Measurements from ENCODE around the gene MRPL4. TPM values are rescaled to one million over a fixed set of nuclear protein-coding genes. Genes with fewer than 3 reads are reported as not detected.

MRPL4 gene
- total and polyA plus RNA-seq, 2 of the 13 experiments (the other 11 are each of a cell fraction or from before 2014, with no cell fraction given): 40.6 to 42.5 TPM

- TF ChIP-seq ZNF816 (CRISPR knock-in tag; IDR thresholded peaks at IDR 0.05; ENCODE audit: borderline replicate concordance): 0 out of 2 replicates have a peak, but pooled peaks have one; percentile 36
- no peak; the same call in 1 of the 2 replicates for TF ChIP-seq ZNF788 (CRISPR knock-in tag; IDR thresholded peaks at IDR 0.05; ENCODE audit: borderline replicate concordance)
- TF ChIP-seq NR2F1 (CRISPR knock-in tag; IDR thresholded peaks at IDR 0.05): 0 out of 4 replicates have a peak, but pooled peaks of 1 of the 2 experiments have one; percentile 33
- no peak for TF ChIP-seq ZFP1 (CRISPR knock-in tag; IDR thresholded peaks at IDR 0.05)
- TF ChIP-seq FOXA1 (IDR thresholded peaks at IDR 0.05): no peak
- 0 out of 2 replicates have a peak, but pooled peaks have one; percentile 10 for TF ChIP-seq FOXA1 (CRISPR knock-in tag; IDR thresholded peaks at IDR 0.05)
- 0 out of 2 replicates have a peak, but pooled peaks have one; percentile 14 for TF ChIP-seq BCL3 (CRISPR knock-in tag; IDR thresholded peaks at IDR 0.05)
Observed at GRCh38 chr19:10286803-10287737, 35.1 kb downstream of the MRPL4 start, which contains the start of gene ICAM4 (continued).

GRCh38 chr19:10288662-10289166 is 36.7 kb downstream of the MRPL4 start:
- FAIRE-seq: peak; percentile 87
- peak; percentile 77 for DNase-seq (ENCODE audit: low spot score)
- Histone ChIP-seq H3K4me1 (ENCODE audit: insufficient read depth, low read length) (peaks cover 70% of the 10 kb centered on the region), H3K9ac (ENCODE audit: insufficient read depth, low read depth, low read length) (peak overlapping the region; percentile 34; the same call in 1 of the 2 replicates), H3K9me3 (ENCODE audit: low read length) (no peaks in the 10 kb centered on the region), H3K4me3 (replicated peaks in 1 of 3; ENCODE audit: insufficient read depth in 1 of 3, low read depth in 2 of 3, low read length in 3 of 3) (peak overlapping the region; percentile 24 to 79 (median 52); a peak in 5 of 6 replicates), H3K27ac (ENCODE audit: extremely low read length, insufficient read depth, low read length) (no peak overlapping the region), H2AFZ (ENCODE audit: low read length) (no peak overlapping the region), H4K20me1 (ENCODE audit: insufficient read depth, low read length) (0 out of 2 replicates have a peak, but pooled peaks cover 6% of the 10 kb centered on the region), H3K27me3 (ENCODE audit: control insufficient read depth in 1 of 2, insufficient read depth in 2 of 2, low read length in 2 of 2) (peaks cover 0 to 20% of the 10 kb centered on the region in 2 experiments; a peak in 3 of 5 replicates), H3K36me3 (replicated peaks in 1 of 2; ENCODE audit: control insufficient read depth in 1 of 2, insufficient read depth in 2 of 2, low read length in 2 of 2) (peaks cover 12 to 18% of the 10 kb centered on the region in 2 experiments), H3K4me2 (ENCODE audit: low read depth, low read length) (peak overlapping the region; percentile 97), H3K79me2 (ENCODE audit: insufficient read depth, low read length) (no peaks in the 10 kb centered on the region)
- ChIA-PET CTCF (ENCODE audit: low intra/inter-chr PET ratio, low total read pairs) (no interaction called here), POLR2A (interaction anchor here (0.5 to 7.3 kb wide), 12 partner anchors 9 to 182 kb away, joined by 3 to 149 read pairs (median 4); partner anchors contain the start of genes ICAM1, PPAN, RAVER1 and TYK2)
- intact Hi-C loops (cut with micrococcal nuclease; ENCODE audit: unreplicated experiment) (no loop called here), in situ Hi-C loops (cut with HindIII; ENCODE audit: extremely low pct_ligation_motif_present, low pct_unique_long_range_greater_than_20kb) (no loop called here)
- no TSS peak for BruUV-seq (replicated peaks)
- ATAC-seq: peak; percentile 65
- WGBS (ENCODE audit: low lambda C conversion rate): 2% methylated on average over 21 of the region's 23 CpGs
- TF ChIP-seq ZNF598 (CRISPR knock-in tag; IDR thresholded peaks at IDR 0.05; ENCODE audit: borderline replicate concordance): no peak; the same call in 1 of the 2 replicates
- no peak for TF ChIP-seq PCBP1 (IDR thresholded peaks at IDR 0.05; ENCODE audit: borderline replicate concordance, low read depth, low read length)
- TF ChIP-seq ZMYM2 (CRISPR knock-in tag; IDR thresholded peaks at IDR 0.05): no peak
- peak; percentile 60 for TF ChIP-seq ZFX (CRISPR knock-in tag; IDR thresholded peaks at IDR 0.05; ENCODE audit: low read depth)
- TF ChIP-seq KDM1A (CRISPR knock-in tag; IDR thresholded peaks at IDR 0.05): no peak
- no peak for TF ChIP-seq ZBTB25 (CRISPR knock-in tag; IDR thresholded peaks at IDR 0.05)
- no peak for TF ChIP-seq ARNT2 (CRISPR knock-in tag; IDR thresholded peaks at IDR 0.05; ENCODE audit: low read depth)
- no peak for TF ChIP-seq RARA (CRISPR knock-in tag; IDR thresholded peaks at IDR 0.05)
- TF ChIP-seq SIN3A (IDR thresholded peaks at IDR 0.05; ENCODE audit: borderline replicate concordance, low read depth, low read length): peak; percentile 10; the same call in 1 of the 2 replicates
- no peak for TF ChIP-seq KLF11 (CRISPR knock-in tag; IDR thresholded peaks at IDR 0.05)

Data from HepG2 (cell line).